GM12891 (cell line): Measurements from ENCODE around the gene RNU6-8.

ENCODE experiments used
- PAX5 ChIP-seq: IDR thresholded peaks from 2 replicates; pipeline ENCODE4 v1.6.1; 2011; ENCODE audit warnings: low read length, moderate library complexity, mild to moderate bottlenecking; ENCODE audit not compliant: insufficient read depth, severe bottlenecking
- POLR2A ChIP-seq: IDR thresholded peaks from 2 replicates; pipeline ENCODE4 v1.6.1; 2011; ENCODE audit warnings: low read depth, low read length, control low read depth
- POLR2AphosphoS5 ChIP-seq: IDR thresholded peaks from 2 replicates; pipeline ENCODE4 v1.6.1; 2011; ENCODE audit warnings: low read depth, low read length, control low read depth
- POU2F2 ChIP-seq: IDR thresholded peaks from 2 replicates; pipeline ENCODE4 v1.6.1; 2011; ENCODE audit warnings: low read depth, mild to moderate bottlenecking, control low read depth, low read length, moderate library complexity
- TAF1 ChIP-seq: IDR thresholded peaks from 2 replicates; pipeline ENCODE4 v1.6.1; 2011; ENCODE audit warnings: low read depth, low read length, control low read depth

- TF ChIP-seq PAX5 (no peak), POLR2AphosphoS5 (no peak), POLR2A (no peak), TAF1 (no peak), POU2F2 (no peak)
Observed at GRCh38 chr14:32195636-32196035, 7.4 kb downstream of the RNU6-8 start.
